HG03064 (cell line): ENCODE measurements around the gene LRRC36.

Experiments used
- ATAC-seq: cut with Tn5 transposase; IDR thresholded peaks from one replicate; pipeline ENCODE4 v1.9.1; 2021; ENCODE audit warnings: low read depth; ENCODE audit not compliant: unreplicated experiment

Gene LRRC36

DNA sequence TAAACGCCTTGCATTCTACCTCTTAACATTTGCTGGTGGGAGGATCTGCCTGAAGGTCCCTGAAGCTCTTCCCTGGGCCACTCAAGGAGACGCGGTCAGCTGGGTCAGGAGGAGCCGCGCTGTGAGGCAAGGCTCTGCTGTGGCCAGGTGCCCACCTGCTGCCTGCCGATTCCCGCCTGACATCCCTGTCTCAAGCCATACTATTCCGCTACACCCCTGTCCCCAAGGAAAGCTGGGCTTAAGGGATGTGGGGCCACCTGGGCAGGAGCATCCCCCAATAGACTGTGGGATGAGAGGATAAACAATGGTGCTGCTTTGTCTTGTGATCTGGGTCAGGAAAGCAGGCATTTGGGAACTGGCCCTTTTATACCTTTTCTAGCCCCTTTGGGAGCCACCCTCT is 61.6 kb downstream of the LRRC36 start:
- ATAC-seq = no peak

DNA sequence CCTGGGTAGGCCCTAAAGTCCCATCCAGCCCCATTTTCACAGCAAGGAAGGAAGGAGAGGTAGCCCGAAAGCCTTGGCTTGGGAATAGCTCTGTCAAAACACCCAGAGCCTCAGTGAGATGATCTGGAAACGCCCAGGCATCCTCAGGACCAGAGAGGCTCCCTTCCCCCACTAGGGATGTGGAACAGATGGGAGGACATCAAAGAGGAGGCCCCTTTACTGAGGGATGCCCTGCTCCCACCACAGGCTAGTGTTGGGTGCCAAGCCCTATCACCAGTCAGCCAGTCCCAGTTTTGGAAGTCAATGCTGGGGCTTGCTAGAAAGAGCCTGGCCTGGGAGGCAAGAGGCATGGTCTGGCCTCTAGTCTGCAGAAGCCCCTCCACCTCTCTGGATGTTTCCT is 62.0 kb downstream of the LRRC36 start:
- no peak for ATAC-seq

- no peak for ATAC-seq
These were observed 63.5 kb downstream of the LRRC36 start for GRCh38 chr16:67389911-67390815.

DNA sequence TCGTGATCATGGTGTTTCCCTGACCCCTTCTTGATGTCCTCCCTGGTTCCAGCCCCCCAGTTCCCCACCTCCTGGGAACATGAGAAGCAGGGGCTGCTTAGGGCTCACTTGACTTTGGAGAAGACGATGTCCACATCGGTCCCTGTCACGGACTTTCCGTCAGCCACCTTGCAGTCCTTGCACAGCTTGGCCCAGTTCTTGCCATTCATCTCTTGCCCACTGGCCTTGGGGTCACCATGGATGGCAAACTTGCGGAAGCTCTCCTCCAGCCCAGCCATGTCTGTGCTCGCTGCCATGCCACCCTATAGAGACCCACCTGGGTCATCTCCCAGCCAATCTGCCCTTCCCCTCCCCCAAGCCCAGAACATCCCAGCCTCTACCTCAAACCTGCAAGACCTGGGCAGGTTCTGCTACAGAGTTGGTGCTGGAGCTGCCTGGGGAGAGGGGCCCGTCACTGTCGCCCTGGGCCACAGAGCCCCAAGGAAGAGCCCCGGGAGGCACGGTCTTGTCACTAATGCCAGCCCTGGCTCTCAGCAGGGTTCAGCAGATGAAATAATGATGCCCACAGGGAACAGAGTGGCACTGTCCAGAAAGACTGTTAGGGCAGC is 64.3 kb downstream of the LRRC36 start:
- no peak for ATAC-seq

GRCh38 chr16:67391424-67392300 is 65.0 kb downstream of the LRRC36 start:
- no peak for ATAC-seq

GRCh38 chr16:67392301-67393059 is 65.9 kb downstream of the LRRC36 start:
- ATAC-seq = no peak

GRCh38 chr16:67393111-67393787 is 66.6 kb downstream of the LRRC36 start, which contains the start of gene TPPP3:
Gene TPPP3 (minus strand): TSS chr16:67393498. CDS start chr16:67391111, 2,387 bp downstream.
- no peak for ATAC-seq

GRCh38 chr16:67393788-67394154 is 67.2 kb downstream of the LRRC36 start:
- no peak for ATAC-seq

- ATAC-seq = no peak
These were observed 67.8 kb downstream of the LRRC36 start for GRCh38 chr16:67394155-67395104.

- no peak for ATAC-seq
These were observed 68.5 kb downstream of the LRRC36 start for GRCh38 chr16:67395105-67395457.

GRCh38 chr16:67395458-67396158 is 69.0 kb downstream of the LRRC36 start:
- ATAC-seq = no peak

DNA sequence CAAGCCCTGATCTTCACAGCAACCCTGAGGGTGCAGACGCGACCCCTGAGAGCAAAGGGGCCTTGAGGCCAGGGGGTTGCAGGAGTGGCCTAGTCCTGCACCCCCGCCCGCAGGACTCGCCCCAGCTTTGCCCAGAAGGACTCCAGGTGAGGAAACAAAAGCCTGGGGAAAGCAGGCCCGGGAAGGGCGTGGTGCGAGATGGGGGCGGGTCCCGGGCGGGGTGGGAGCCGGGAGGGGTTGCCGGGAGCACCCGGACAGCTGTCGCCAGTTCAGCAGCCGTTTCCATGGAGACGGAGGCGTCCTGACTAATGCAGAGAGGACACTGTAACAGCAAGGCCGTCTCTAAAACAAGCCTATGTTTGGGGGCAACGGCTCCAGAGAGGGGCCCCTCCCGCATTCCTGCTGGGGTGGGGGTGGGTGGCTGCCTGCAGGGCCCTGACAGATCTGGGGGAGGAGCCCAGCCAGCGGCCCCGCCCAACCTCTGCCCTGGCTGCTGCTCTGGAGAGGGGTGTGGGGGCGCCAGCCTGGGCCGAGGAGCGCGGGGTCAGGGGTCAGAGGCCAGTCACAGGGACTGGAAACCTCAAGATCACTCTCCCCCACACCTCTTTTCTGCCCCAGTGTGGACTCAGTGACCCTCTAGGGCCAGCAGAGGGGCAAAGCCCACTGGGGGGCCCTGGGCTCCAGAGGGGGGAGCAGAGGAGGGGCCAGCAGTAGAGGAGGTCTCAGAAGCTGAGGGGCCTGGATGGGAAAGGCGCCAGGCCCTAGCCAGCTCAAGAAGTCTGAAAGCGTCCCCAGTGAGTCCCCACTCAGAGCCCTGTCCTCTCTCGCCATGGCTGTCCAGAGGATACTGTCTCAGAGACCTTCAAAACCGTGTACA is 69.8 kb downstream of the LRRC36 start:
- ATAC-seq = no peak

- ATAC-seq = no peak
These were observed 70.6 kb downstream of the LRRC36 start for GRCh38 chr16:67397036-67397801.

GRCh38 chr16:67397812-67398545 is 71.4 kb downstream of the LRRC36 start:
- no peak for ATAC-seq

DNA sequence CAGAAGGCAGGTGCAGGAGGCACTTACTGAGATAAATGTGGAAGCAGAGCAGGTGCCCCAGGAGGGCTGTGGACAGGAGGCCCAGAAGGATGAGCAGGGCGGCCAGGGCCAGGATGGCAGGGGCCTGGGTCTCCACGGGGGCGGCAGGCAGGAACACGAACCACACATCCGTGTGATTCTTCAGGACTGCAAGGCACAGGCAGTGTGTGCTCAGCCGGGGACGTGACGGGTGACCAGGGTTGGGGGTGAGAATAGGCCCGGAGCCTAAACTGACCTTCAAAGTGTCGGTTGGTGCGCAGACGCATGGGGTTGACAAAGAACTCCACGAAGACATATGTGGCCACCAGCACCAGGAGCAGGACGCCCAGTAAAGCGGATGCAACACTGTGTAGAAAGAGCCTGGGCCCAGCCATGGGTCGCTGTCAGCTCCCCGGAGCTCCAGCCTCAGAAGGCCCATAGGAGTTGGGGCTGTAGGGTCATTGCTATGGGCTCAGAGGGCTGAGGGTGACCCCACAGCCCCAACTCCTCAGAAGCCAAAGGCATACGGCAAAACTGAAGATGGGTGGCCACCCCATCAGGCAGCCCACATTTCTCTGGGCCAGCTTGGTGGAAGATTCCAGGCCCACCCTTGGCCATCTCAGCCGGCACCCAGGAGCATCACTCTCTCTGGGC is 72.1 kb downstream of the LRRC36 start:
- no peak for ATAC-seq
